H7 (cell line): ENCODE data around the gene GFOD1. TPM values are rescaled to one million over a fixed set of nuclear protein-coding genes. Genes with fewer than 3 reads are reported as not detected.

Experiments used
- DNase-seq: peaks from one replicate; pipeline ENCODE4 v3.0.0; 2012
- H3K27me3 ChIP-seq: 2 replicates; pipeline ENCODE4 v1.6.0; 2011; ENCODE audit warnings: mild to moderate bottlenecking, low read length; ENCODE audit not compliant: control insufficient read depth, insufficient read depth
- H3K36me3 ChIP-seq: replicated peaks from 2 replicates; pipeline ENCODE4 v1.5.1; 2011; ENCODE audit warnings: low read length; ENCODE audit not compliant: control insufficient read depth, insufficient read depth
- H3K4me3 ChIP-seq: 2 replicates; pipeline ENCODE4 v1.5.1; 2011; ENCODE audit warnings: low read depth, mild to moderate bottlenecking, control low read depth, low read length, moderate library complexity; ENCODE audit not compliant: insufficient read depth
- total RNA-seq: library from RNA; depleted of rRNA; stranded (reverse); fragments of >200 nt; shearing (Covaris generic); gene quantifications from 2 replicates; pipeline ENCODE4 v1.2.3, GENCODE V29; 2014

Gene GFOD1
- total RNA-seq, 1 experiment from 2014 or later, result 4.4 TPM

DNA sequence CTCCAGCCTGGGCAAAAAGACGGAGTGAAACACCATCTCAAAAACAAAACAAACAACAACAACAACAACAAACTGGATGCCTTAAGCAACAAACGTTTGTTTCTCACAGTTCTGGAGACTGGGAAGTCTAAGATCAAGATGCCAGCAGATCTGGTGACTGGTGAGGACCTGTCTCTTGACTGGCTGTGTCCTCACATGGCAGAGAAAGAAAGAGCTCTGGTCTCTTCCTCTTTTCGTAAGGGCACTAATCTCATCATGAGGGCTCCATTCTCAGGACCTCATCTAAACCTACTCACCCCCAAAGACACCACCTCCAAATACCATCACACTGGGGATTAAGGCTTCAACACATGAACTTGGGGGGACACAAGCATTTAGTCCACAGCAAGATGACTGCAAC, 13.5 kb upstream of the GFOD1 start:
- Histone ChIP-seq H3K36me3 (no peaks in the 10 kb centered on the region), H3K4me3 (no peak overlapping the region), H3K27me3 (no peaks in the 10 kb centered on the region)
- DNase-seq, result no peak

DNA sequence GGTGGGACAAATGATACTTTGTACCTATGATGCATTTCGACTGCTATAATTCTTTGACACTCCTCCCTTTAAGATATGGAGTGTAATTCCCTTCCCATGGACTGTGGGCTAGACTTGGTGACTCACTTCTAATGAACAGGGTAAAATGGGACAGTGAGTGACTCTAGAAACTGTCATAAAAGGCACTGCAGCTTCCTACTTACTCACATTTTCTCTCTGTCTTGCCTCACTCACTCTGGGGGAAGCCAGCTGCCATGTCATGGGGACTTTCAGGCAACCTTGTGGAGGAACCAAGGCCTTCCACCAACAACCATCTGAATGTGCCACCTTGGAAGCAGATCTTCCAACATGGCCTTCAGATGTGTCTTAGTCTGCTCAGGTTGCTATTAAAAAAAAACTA, 12.9 kb upstream of the GFOD1 start:
- DNase-seq, result no peak
- Histone ChIP-seq H3K36me3 (no peaks in the 10 kb centered on the region), H3K4me3 (no peak overlapping the region), H3K27me3 (no peaks in the 10 kb centered on the region)

- Histone ChIP-seq H3K27me3 (no peaks in the 10 kb centered on the region), H3K36me3 (no peaks in the 10 kb centered on the region), H3K4me3 (no peak overlapping the region)
- DNase-seq, result no peak
Measured at GRCh38 chr6:13496513-13497190, 9.3 kb upstream of the GFOD1 start.

GRCh38 chr6:13495818-13496217, 8.4 kb upstream of the GFOD1 start:
- no peak for DNase-seq
- Histone ChIP-seq H3K36me3 (no peaks in the 10 kb centered on the region), H3K4me3 (no peak overlapping the region), H3K27me3 (no peaks in the 10 kb centered on the region; the same call in 1 of the 2 replicates)

- no peak for DNase-seq
- H3K27me3 ChIP-seq, result no peaks in the 10 kb centered on the region; the same call in 1 of the 2 replicates
- no peak overlapping the region for H3K4me3 ChIP-seq
- no peaks in the 10 kb centered on the region for H3K36me3 ChIP-seq
Measured at GRCh38 chr6:13495112-13495776, 7.8 kb upstream of the GFOD1 start.

GRCh38 chr6:13494137-13494536, 6.7 kb upstream of the GFOD1 start:
- DNase-seq, result no peak
- Histone ChIP-seq H3K36me3 (no peaks in the 10 kb centered on the region), H3K27me3 (peaks cover under 1% of the 10 kb centered on the region), H3K4me3 (no peak overlapping the region)

- Histone ChIP-seq H3K36me3 (no peaks in the 10 kb centered on the region), H3K27me3 (peaks cover 10% of the 10 kb centered on the region), H3K4me3 (no peak overlapping the region)
- no peak for DNase-seq
Measured at GRCh38 chr6:13493147-13493546, 5.7 kb upstream of the GFOD1 start.

- no peak for DNase-seq
- no peak overlapping the region for H3K4me3 ChIP-seq
- no peaks in the 10 kb centered on the region for H3K36me3 ChIP-seq
- H3K27me3 ChIP-seq, result peaks cover 13% of the 10 kb centered on the region
Measured at GRCh38 chr6:13492357-13492756, 5.0 kb upstream of the GFOD1 start.

DNA sequence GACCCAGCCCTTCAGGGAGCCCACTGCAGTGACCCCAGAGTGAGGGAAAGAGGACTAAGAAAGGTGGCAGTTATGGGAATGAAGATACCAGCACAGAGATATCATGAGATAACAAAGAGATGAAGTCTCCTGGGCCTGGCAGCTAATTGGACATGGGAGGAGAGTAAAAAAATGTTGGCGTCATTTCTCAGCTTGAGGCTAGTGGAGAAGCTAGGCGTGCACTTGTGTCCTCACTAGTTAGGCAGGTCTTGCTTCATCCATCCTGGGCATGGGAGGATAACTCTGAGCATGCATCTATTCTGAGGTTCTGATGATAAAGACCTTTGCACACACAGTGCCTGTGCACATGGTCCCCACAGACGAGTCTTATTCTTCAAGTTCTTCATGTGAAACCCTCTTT, 4.1 kb upstream of the GFOD1 start:
- Histone ChIP-seq H3K4me3 (no peak overlapping the region), H3K36me3 (no peaks in the 10 kb centered on the region), H3K27me3 (peaks cover 17% of the 10 kb centered on the region)
- no peak for DNase-seq

- no peak for DNase-seq
- no peak overlapping the region for H3K4me3 ChIP-seq
- no peaks in the 10 kb centered on the region for H3K36me3 ChIP-seq
Measured at GRCh38 chr6:13490402-13490801, 3.0 kb upstream of the GFOD1 start.

DNA sequence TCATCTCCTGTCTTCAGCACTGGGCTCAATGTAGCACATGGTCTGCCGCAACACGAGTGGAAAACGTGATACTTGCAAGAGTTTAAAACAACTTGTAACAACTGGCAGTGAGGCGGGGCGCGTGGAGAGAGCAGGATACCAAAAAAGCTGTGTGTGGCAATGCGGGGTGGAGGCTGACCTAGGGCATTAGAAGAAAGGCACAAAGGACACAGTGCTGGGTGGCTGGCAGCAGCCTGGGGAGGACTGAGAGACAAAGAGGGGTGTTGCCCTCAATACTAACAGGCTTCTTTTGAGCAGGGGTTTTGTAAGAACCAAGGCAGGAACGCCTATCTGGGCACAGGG, 1.5 kb upstream of the GFOD1 start:
- H3K36me3 ChIP-seq, result no peaks in the 10 kb centered on the region
- H3K4me3 ChIP-seq, result no peak overlapping the region
- DNase-seq, result no peak
- H3K27me3 ChIP-seq, result peaks cover 33% of the 10 kb centered on the region

More at GRCh38 chr6:13490402-13490801, 3.0 kb upstream of the GFOD1 start:
- H3K27me3 ChIP-seq, result peaks cover 29% of the 10 kb centered on the region

GRCh38 chr6:13488015-13488895, 855 bp upstream of the GFOD1 start:
- DNase-seq, result peak; percentile 74
- Histone ChIP-seq H3K36me3 (no peaks in the 10 kb centered on the region), H3K27me3 (peaks cover 33% of the 10 kb centered on the region), H3K4me3 (peak overlapping the region; percentile 51)

DNA sequence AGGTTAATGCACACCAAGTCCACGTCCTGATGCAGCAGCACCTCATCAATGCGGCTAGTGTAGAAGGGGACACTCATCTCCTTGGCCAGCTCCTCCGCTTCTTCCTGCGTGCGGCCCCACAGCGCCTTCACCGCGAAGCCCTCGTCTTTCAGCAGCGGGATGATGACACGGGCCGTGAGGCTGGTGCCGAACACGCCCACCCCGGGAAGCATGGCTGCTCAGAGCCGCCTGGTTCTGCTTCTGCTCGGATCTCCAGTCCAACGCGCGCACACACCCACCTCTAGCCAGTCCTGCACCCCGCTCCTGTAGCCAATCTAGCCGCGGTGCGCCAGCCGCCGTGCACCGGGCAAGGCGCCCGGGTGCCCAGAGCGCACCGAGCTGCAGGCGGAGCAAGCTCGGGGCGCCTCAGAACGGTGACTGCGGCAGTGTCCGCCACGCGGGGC, 700 bp downstream of the GFOD1 start:
- H3K27me3 ChIP-seq, result peaks cover 33% of the 10 kb centered on the region
- no peaks in the 10 kb centered on the region for H3K36me3 ChIP-seq
- DNase-seq, result peak; percentile 69
- peak overlapping the region; percentile 69 for H3K4me3 ChIP-seq

DNA sequence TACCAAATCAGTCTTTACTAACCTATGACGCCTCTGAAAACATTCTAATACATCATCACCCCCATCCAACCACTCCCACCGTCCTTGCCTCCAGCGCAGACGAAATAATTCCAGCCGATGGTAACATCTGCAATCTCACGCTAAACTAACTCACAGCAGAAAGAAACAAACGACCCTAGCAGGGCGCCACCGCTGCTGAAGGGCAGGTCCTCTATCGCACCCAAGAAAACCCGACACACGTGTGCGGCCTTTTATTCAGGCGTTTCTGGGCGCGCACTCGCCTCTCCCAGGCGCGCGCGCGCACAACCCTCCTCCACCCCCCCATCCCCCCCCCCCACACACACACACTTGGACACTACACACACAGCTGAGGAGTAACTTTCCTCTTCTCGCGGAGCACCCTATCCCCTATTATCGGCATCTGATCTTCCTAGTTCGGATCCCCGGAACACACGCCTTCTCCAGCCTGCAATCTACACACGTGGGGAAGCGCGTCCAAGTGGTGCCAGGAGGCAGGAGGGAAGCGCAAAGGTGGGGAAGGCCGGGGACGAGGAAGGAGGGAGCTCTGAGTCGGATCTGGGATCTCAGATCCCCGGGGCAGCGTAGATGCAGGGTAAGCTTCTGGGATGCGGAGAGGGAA, 1.4 kb downstream of the GFOD1 start:
- H3K36me3 ChIP-seq, result no peaks in the 10 kb centered on the region
- peak overlapping the region; percentile 69 for H3K4me3 ChIP-seq
- H3K27me3 ChIP-seq, result peaks cover 33% of the 10 kb centered on the region
- peak; percentile 72 for DNase-seq
